NCI-H510A (cell line): Measurements from ENCODE around the gene MIEF2.
A peak's percentile ranks its signal among the peaks of the same experiment; 100 is the strongest.
"Not testable (repeated sequence)": the region's sequence is repeated elsewhere in the genome, so short reads cannot be mapped to it uniquely, and the experiment has no call there.

Experiments used
- DNase-seq: peaks from one replicate; lab custom pipeline; 2025; lab: John Stamatoyannopoulos, UW

The MIEF2 gene

DNA sequence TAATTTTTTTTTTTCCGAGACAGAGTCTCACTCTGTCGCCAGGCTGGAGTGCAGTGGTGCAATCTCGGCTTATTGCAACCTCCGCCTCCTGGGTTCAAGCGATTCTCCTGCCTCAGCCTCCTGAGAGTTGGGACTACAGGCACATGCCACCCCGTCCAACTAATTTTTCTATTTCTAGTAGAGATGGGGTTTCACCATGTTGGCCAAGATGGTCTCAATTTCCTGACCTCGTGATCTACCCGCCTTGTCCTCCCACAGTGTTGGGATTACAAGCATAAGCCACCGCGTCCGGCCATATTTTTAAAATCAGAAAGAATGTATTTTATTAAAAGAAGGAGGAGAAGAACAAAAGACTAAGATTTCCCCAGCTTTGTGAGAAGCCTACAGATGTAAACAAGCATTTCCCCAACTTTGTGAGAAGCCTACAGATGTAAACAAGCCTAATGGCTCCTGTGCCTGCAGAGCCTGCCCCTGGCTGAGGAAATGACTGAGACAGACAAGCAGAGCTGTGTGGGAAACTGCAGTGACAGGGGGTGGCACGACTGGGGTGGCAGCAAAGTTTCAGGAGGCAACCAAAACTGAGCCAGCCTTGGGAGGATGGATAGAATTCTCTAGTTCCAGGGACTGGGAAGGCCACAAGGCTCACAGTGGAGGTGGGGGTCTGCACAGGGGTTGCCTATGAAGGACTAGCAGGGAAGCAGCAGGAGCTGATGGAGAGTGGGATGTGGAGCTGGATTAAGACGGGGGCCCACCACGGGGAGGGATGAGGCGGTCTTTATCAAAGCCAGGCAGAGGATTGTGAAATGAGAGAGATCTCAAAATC lies 31.5 kb downstream of the MIEF2 start:
- DNase-seq = no peak

- DNase-seq = not testable (repeated sequence)
Measured at GRCh38 chr17:18298061-18298460, 37.6 kb downstream of the MIEF2 start.

GRCh38 chr17:18300725-18301480 lies 40.4 kb downstream of the MIEF2 start:
- no peak for DNase-seq

- not testable (repeated sequence) for DNase-seq
Measured at GRCh38 chr17:18303206-18303605, 42.7 kb downstream of the MIEF2 start.

DNA sequence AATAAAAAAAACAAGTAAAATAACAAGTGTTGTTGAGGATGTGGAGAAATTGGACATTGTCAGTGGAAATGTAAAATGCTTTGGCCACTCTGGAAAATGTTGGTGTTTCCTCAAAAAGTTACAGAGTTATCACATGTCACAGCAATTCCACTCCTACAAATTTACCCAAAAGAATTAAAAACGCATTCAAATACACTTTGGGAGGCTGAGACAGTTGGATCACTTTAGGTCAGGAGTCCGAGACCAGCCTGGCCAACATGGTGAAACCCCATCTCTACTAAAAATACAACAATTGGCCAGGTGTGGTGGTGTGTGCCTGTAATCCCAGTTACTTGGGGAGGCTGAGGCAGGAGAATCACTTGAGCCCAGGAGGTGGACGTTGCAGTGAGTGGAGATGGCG lies 48.7 kb downstream of the MIEF2 start:
- DNase-seq = no peak

GRCh38 chr17:18314059-18314730 lies 53.7 kb downstream of the MIEF2 start:
- DNase-seq = no peak

- peak; percentile 94 for DNase-seq
Measured at GRCh38 chr17:18314731-18315561, 54.5 kb downstream of the MIEF2 start, which contains the start of the genes SMCR8 and TOP3A. TSS of gene SMCR8 (plus strand) at chr17:18315293. CDS start at chr17:18315790, 497 bp downstream. TSS of gene TOP3A (minus strand) at chr17:18314994. CDS start at chr17:18314778, 216 bp downstream.

- DNase-seq = no peak
Measured at GRCh38 chr17:18315562-18315922, 55.1 kb downstream of the MIEF2 start.

GRCh38 chr17:18315961-18316360 lies 55.5 kb downstream of the MIEF2 start:
- no peak for DNase-seq
